Keratinocyte (primary cell): ENCODE data around the gene ASPN.

ENCODE experiments used
- EZH2 ChIP-seq: IDR thresholded peaks from one replicate; pipeline ENCODE4 v1.6.1; 2012; ENCODE audit warnings: inconsistent platforms, mild to moderate bottlenecking, low read length, moderate library complexity
- TF ChIP-seq, protein P1 (sequence below), 3 experiments: IDR thresholded peaks in 1 of 3; conservative IDR thresholded peaks in 1 of 3; optimal IDR thresholded peaks in 1 of 3; 2 replicates in 2 of 3; 3 replicates in 1 of 3; pipeline versions ENCODE3 to v1.5.1; 2011; ENCODE audit warnings: low read length in 3 of 3, mild to moderate bottlenecking in 3 of 3, moderate library complexity in 2 of 3, control low read depth in 1 of 3, inconsistent platforms in 1 of 3; ENCODE audit not compliant: insufficient read depth in 2 of 3; ENCODE audit errors: extremely low read depth in 1 of 3

DNA sequence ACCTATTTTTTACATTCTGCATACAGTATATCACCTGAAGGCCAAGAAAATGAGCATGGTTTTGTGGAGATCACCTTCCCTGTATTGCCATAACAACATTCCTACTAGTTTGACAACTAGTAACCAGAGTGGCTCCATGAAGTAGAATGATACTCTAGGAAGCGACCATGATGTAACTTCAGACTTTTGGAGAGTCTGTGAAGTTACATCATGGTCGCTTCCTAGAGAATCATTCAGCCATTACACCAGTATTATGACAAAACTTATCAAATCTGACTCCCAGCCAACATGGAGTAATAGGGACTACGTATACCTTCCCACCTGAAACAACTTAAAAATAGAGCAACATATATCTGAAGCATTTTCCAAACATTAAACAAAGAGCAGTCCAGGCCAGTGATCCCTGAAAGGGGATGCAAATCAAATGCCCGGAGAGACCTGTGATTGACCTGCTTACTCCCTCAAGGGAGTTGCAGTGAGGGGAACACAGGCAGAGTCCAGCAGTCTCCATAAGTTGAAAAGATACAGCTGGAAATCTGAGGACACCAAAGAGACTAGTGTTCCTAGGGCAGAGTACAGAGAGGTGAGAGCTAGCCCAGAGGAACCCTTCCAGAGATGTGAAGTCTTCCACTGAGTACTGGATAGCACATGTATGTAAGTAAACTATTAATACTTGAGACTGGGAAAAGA is 45.7 kb upstream of the ASPN start:
- TF ChIP-seq, protein P1, sequence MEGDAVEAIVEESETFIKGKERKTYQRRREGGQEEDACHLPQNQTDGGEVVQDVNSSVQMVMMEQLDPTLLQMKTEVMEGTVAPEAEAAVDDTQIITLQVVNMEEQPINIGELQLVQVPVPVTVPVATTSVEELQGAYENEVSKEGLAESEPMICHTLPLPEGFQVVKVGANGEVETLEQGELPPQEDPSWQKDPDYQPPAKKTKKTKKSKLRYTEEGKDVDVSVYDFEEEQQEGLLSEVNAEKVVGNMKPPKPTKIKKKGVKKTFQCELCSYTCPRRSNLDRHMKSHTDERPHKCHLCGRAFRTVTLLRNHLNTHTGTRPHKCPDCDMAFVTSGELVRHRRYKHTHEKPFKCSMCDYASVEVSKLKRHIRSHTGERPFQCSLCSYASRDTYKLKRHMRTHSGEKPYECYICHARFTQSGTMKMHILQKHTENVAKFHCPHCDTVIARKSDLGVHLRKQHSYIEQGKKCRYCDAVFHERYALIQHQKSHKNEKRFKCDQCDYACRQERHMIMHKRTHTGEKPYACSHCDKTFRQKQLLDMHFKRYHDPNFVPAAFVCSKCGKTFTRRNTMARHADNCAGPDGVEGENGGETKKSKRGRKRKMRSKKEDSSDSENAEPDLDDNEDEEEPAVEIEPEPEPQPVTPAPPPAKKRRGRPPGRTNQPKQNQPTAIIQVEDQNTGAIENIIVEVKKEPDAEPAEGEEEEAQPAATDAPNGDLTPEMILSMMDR (optimal IDR thresholded peaks at IDR 0.05 in 1 of 3, IDR thresholded peaks at IDR 0.05 in 1 of 3, conservative IDR thresholded peaks at IDR 0.05 in 1 of 3; ENCODE audit: extremely low read depth in 1 of 3, insufficient read depth in 2 of 3, low read length in 3 of 3): no peak
- TF ChIP-seq EZH2: no peak
